HK-2 (cell line): ENCODE measurements around the gene TIRAP.

Experiments
- DNase-seq: peaks from one replicate; pipeline ENCODE4 v3.0.0-alpha.2; 2018; ENCODE audit not compliant: unreplicated experiment

Gene TIRAP

DNA sequence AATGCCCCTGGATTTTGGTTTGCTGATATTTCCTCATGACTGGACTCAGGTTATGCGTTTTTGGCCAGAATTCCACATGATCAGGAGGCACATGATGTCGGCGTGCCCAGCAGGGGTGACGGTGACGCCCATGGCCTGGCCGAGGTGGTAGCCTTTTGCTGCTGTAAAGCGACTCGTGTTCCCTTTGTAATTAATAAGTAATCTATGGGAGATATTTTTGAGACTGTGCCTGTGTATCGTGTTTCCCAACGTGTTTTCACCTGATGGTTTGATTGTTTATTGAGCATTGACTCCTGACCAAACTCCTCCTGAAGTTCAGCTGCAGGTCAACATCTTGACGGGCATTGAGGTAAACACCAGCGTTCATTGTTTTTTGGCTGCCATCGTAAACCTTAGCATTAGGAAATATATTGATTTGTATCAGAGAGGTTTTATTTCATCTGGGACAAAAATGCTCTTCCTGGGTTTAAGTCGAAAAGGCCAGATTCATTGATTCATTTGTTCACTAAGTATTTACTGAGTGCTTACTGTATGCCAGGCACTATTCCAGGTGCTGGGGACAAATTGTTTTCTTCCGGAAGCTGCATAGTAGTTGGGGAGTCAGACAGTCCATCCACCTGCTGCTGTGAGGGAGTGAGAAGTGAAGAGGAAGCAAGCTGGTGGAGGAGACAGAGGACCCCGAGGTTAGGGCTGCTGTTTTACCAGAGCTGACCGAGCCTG lies 44.5 kb downstream of the TIRAP start:
- no peak for DNase-seq

DNA sequence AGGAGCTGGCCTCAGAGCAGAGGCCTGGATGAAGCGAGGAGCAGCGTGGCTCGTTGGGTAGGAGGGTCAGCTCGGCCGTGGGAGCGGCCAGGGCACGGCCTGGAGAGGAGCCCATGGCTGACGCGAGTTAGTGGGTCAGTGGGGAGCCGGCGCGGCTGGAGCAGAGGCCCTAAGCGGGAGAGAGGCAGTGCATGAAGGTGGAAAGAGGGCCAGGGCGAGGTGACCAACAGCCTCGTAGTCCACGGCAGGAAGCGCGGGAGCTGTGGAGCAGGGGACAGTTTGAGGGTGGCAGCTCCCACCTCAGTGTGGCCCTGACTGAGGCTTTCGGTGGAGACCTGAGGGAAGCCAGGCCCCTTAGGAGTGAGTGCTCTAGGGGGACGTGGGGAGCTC lies 45.1 kb downstream of the TIRAP start:
- no peak for DNase-seq

DNA sequence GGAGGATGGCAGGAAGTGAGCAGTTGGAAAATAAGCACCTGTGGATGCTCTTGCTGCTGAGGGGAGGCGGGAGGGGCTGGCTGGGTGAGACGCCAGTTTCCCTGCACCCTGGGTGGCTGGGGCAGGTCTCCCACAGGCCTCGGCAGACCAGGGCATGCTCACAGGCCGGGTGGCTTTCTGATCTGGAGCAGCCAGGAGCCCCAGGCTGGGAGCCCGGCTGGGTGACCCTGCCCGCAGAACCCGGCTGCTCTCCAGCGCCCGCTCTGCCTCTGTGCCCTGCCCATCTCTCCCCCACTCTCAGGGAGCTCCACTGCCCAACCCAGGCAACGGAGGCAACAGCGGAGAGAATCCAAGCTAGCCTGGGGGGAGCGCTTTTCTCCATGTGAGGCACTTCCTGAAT lies 45.6 kb downstream of the TIRAP start:
- DNase-seq, result no peak

DNA sequence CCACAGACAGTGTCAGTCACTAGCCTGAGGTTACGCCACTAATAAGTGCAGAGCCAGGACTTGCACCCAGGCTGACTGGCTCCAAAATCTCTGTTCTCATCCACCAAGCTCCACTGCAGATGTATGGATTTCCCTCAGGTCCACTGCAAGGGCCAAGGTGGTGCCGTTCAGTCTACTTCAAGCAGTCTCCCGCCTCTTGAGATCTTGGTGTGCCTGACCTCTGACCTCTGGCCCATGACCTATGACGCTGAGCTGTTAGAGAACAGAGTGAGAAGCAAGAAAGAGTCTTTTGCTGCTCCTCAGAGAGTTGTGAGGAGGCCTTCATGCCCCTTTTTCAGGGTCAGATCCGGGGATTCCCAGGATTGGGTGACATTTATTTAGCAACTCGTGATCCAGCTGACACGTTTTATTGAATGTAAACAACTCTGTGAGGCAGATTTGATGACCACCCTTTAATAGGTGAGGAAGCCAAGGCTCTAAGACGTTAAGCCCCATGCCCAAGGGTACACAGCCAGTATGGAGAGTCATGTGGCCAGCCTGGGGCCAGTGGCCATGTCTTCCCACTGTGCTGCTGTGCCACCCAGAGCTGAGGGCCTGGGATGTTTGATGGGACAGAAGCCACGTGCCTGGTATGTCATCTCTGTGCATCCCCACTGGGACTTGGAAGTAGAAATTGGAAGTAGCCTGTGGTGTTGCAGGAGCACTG lies 46.2 kb downstream of the TIRAP start:
- DNase-seq, result no peak

DNA sequence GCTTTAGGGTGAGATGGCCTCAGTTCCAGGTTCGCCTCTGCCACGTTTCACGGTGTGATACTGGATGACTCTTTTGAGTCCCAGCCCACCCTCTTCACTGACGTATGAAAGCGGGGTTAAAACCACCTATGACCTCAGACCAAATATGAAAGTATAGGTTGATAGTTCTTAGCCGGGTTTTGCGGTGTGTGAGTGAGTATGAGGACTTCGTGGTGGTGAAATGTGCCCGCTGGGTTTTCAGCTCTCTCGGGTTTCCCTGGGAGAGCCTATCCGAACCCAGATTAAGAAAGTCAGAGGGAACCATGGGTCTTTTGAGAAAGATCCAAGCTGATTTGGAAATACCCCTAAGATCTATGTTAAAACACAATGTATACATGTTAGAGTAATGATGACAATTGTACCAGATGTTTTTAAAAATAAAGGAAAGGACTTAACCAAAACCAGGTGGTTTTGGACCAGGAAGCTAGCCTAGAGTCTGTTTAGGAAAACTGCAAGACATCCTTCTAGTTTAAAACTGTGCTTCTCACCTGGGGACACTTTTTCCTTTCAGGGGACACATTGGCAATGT lies 46.8 kb downstream of the TIRAP start:
- no peak for DNase-seq

DNA sequence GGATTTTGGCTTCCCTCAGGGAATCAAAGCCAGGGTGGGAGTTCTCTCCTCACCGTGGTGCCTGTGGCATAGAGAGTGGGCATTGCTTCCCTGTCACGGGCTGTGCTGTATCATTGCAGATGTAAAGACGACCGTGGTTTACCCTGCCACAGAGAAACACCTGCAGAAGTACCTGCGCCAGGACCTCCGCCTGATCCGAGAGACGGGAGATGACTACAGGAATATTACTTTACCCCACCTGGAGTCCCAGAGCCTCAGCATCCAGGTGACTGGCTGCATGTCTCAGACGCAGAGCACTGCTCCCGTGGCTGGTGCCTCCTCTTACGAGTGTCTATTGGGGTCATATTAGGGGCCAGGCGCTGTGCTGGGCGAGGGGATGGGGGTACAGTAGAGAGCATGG lies 48.4 kb downstream of the TIRAP start:
- DNase-seq, result no peak

DNA sequence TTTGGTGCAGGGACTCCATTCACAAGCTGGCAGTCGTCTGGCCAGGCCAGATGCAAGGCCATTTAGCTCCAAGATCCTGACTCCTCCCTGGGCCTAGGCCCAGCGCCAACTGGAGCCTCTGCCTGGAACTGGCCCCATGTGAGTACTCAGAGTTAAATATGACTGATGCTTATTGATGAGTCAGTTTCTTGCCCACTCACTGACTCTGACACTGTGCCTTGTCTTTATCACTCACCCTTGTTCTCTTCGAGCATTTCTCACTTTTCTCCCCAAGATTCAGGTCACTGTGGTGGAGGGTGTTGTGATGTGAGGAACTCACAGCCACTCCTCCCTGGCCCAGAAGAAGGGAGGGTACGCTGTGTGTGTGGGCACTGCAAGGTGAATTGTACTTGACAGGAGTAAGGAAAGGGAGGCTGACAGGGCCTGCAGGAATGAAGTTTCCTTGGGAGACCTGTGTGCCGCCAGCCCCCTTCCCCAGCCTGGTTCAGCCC lies 49.4 kb downstream of the TIRAP start:
- DNase-seq, result peak; percentile 48

DNA sequence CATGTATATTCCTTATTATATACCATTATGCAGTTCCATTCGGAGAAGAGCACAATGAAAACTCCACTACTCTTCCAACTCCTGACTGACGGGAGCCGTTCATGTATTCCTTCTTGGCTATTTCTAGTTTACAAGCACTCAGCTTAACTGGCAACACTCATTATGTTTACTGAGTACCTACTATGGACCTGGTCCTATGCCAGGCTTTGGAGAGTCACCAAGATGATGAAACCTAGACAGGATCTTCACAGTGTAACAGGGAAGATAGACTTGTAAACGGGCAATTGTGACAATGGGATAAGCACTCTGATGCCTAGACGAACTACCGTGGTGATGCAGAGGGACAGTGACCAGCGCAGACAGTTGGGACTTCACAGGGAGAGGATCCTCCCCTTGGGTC lies 50.2 kb downstream of the TIRAP start:
- DNase-seq, result no peak

DNA sequence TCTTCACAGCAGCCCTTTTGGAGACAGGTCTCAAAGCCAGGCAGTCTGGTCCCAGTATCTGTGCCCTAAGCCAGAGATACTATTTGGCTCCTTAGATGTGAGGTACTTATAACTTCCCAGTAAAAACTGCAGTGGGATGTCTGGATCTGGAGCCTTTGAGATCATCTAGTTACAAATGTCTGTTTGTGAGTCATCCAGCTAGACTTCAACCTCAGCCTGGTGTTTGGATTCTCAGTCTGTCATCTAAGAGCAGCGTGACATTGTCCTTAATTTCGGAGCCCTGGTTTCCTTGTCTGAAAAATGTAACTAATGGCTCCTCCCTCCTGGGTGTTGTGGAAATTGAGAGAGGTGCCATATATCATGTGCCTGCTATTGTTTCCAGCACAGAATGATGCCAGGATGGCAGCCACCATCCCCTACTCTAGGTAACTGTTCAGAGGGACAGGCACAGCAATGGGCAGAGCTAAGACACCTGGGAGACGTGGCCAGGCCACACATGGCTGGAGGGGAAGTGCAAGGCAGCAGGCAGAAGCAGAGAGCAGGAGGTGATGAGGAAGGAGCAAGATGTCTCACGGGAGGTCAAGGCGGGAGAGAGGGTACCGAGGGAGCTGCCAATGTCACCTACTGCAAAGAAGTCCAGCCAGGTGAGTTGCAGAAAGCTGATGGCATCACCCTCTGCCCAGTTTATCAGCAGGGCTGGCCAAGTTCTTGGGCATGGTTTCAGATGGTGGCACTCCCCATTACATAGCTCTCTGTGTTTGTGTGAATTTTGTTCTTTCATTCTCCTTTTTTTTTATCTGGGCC lies 52.0 kb downstream of the TIRAP start:
- no peak for DNase-seq

DNA sequence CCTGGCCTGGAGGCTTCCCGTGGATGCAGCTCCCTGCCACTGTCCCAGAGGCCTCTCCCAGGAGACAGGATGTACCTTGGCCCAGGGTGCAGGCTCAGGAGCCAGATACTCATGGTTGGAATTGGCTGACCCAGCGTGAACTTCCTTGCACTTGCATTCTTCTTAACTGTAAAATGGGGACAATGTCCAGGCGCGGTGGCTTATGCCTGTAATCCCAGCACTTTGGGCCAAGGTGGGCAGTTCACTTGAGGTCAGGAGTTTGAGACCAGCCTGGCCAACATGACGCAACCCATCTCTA lies 52.5 kb downstream of the TIRAP start:
- no peak for DNase-seq

DNA sequence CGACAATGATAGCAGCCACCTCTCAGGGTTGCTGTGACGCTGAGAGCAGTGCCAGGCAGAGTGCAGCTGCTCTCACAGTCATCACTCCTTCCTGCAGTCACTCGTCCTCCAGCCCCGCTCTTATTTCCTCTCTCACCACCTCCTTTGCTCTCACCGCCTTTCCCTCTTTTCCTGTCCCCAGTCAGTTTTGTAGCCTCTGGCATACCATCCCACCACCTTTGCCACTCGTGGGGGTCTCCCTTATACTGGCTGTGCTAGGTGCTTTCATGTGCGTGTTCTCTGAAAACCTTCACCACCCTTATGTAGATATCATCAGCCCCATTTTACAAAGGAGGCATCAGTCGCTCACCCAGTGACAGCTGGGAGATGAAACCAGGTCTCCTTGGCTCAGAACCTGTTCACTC lies 53.2 kb downstream of the TIRAP start:
- DNase-seq, result no peak

DNA sequence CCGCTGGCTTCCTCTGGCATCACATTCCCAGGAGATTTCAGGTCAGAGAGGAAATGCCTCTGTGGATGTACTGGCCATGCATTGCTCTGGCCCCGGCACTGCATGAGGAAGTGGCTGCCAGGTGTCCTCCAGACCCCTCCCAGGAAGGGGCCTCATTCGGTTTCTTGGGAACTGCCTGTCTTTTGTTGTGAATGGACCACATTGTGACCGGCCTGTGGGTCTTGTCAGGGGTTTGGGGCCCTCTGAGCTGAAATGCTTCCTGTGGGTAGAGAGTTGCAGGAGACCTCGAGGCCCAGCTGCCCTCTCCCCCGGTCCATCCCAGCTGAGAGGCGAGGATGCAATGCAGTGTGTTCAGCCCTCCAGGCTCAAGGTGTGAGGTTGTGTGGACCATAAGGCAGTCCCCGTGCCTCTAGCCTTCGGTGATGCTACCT lies 53.8 kb downstream of the TIRAP start:
- DNase-seq, result no peak

DNA sequence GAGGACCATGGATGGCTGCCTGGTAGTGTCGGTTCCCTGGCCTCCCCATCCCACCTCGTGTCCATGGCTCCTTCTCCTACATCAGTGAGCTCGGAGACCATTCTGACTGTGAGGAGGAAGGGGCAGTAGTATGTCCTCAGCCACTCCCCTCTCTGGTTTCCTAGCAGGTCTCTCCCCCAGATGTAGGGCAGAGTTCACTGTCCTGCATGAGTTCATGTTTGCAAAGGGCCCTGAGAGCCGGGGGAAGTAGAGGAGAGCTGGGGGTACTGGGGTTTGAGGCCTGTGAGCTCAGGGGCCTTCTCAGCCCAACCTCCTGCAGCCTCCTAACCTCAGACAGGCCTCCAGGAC lies 54.2 kb downstream of the TIRAP start:
- no peak for DNase-seq

DNA sequence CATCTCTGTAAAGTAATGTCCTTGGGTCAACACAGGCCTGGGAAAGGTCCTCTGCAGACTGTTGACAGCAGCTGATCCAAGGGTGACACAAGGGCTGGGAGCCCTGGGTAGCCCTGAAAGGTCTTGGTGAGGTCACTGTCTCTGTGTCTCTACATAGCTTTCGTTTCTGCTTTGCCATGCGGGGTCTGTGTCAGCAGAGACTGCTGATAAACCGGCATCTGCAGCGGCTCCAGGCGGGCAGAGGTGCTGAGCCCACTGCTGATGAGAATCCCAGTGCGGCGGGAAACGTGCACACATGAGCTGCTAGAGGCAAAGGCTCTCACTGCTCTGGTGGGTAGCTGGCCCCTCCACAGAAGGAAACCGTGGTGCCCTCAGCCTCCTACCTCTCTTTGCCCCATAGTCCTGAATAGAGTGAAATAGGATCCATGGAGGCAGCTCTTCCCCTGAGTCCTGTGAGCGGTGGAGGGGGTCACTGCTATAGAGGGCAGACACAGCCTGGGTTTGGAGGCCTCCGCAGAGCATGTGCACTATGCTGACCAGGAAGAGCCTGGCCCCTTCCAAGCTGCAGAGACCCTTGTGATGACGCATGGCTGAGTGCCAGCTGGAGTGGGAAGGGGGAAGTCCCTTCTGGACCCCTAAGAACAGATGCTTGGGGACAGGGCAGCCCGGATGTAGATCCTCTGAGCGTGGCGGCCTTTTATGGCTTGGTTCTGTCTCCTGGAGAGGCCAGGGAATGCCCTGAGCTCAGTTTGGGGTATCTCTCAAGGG lies 54.8 kb downstream of the TIRAP start:
- DNase-seq, result no peak

DNA sequence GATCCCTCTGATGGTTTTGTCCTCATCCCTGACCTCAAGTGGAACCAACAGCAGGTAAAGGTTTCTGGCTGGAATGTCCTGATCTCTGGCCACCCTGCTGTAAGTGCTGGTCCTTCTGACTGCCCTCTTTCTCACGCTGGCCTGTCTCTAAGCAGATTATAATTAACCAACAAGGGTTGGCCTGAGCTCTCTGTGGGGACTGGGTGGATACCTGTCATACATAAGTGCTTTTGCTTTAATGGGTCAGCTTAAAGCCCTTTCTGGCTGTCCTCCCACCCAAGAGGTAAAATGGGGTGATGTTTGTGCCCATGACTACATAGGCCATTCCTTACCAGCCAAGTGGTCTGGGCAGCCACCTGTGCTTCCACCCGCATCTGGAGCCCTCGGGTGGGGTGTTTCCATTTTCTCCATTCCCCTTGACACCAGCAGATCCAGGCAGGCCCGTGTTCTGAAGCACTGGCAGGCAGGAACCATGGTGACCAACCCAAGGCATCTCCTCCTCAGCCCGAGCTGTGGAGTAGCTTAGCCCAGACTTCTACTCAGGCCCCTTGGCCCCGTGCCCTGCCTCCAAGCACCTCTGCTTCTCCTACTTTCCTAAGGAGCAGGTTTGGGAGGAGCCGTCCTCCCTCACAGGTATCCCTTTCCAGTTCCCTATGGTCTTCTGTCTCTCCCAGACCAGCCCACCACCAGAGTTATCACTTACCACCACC lies 55.6 kb downstream of the TIRAP start:
- no peak for DNase-seq

DNA sequence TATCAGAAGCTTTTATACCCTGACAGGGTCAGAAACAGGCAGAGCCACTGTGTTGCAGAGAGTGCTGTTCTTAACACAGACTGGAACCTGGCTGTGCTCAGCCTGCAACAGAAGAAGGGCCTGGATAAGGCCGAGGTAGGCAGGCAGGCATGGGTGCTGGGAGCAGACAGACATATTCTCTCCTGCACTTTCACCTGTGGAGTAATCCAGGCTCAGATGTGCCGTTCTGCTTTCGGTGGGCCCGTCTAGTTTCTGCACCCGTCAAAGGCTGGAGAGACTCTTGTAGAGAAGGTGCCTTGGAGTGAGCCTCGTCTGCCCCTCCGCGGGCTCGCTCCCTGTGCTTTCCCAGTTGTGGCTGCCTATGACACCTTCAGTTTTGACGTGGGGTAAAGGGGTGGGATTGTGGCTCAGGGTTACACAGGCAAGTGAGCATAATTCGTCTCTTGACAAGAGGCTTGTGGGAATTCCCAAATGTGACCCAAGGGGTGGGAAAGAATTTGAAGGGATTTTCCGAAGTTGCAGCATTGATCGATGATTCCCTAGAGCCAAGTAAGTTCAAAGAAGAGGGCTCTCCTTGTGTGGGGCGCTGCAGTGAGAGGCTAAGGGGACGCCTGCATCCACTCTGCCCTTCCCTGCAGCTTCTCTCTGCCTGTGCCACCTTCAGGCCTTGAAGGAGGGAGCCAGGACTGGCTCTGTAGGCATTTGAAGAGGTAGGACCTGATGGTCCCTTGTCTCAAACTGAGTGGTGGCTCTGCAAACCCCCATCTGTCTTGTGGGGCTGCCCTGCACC lies 56.4 kb downstream of the TIRAP start:
- no peak for DNase-seq

DNA sequence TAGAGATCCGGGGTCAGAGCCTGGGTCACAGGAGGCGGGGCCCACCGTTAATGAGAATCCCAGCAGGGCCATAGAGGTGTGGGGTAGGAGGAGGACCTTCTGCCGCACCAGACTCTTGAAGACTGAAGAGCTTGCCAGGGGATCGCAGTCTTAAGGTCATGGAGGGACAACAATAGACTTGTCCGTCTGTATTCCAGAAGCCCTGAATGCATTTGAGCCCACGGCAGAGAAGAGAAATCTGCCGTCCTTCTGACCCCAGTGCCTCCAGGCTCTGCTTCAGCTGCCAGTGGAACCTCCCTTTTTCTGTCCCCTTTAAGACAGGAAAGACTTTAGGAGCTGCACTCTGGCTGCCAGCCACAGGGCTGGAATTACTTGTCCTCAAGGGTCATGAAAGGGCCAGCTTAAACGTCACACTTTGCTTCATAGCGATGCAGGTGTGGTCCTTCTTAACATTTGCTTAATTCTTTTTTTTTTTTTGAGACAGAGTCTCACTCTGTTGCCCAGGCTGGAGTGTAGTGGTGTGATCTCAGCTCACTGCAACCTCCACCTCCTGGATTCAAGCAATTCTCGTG lies 57.1 kb downstream of the TIRAP start:
- no peak for DNase-seq

DNA sequence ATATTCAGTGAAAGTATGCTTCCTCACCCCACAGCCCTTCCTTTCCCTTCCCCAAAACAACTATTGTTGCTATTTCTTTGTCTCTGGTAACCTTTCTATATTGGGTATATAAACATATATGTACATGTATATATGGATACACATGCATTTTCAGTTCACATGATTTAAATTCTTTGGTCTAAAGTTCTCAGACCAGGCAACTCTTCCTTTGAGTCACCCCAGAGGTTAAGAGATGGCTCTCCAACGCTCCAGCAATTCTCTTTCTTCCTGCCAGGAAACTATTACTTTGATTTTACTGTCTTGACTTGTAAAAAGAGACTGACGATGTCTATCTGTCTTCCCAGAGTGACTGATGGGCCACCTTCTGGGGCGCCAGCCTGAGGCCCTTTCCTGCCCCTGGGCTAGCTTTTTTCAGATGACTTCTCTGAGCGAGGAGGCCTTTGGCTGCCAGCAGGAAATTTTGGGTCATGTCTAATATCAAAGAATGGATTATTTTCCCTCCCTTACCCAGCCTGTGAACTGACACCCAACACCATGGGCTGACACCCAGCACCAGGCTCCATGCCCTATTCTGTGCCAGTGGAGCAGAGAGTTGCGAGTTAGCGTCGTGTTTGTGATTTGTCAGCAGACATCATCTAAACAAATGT lies 58.2 kb downstream of the TIRAP start:
- no peak for DNase-seq

DNA sequence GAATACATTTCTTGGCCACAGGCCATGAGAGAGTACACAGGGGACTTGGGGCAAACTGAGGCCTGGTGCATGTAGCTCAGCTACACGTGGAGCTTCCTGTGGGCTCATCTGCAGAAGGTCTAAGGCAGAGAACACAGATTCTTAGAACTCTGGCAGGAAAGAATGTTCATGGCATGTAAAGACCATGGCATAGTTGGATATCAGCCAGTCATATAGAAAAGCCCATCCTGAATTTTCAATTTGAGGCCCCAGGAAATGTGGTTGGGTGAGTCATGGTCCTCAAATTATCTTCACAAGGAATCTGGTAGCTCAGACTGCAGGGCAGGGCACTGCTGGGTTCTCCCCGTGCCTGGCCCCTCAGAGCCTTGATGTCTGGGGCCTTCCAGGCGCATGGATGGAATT lies 58.9 kb downstream of the TIRAP start:
- no peak for DNase-seq

DNA sequence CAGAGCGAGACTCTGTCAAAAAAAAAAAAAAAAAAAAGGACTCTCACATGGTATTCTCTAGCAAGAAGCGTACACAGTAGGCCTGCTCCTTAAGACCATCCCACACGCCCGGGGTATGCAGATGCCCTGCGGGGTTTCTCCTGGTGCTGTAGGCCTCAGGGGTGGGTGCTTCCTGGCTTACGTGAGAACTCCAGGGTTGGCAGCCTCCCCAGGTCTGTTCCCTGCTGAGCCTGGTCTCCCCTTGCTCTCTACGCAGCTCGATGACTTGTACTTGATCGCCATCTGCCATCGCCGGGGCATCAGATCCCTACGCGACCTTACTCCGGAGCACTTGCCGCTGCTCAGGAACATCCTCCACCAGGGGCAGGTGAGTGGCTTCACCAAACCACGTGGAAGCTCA lies 60.2 kb downstream of the TIRAP start:
- DNase-seq, result no peak
